Diencephalon (tissue), 1 donor: Measurements from ENCODE around the gene SEC23IP. TPM values are rescaled to one million over a fixed set of nuclear protein-coding genes. Genes with fewer than 3 reads are reported as not detected.

Experiments
- small RNA-seq: library from RNA; depleted of rRNA; stranded (forward); fragments of <200 nt; gene quantifications from one replicate; pipeline ENCODE3, GENCODE V24; 2014
- total RNA-seq: library from RNA; depleted of rRNA; stranded (reverse); fragments of >200 nt; gene quantifications from one replicate; pipeline ENCODE4 v1.2.3, GENCODE V29; 2014

The SEC23IP gene
- 18.5 TPM for total RNA-seq

DNA sequence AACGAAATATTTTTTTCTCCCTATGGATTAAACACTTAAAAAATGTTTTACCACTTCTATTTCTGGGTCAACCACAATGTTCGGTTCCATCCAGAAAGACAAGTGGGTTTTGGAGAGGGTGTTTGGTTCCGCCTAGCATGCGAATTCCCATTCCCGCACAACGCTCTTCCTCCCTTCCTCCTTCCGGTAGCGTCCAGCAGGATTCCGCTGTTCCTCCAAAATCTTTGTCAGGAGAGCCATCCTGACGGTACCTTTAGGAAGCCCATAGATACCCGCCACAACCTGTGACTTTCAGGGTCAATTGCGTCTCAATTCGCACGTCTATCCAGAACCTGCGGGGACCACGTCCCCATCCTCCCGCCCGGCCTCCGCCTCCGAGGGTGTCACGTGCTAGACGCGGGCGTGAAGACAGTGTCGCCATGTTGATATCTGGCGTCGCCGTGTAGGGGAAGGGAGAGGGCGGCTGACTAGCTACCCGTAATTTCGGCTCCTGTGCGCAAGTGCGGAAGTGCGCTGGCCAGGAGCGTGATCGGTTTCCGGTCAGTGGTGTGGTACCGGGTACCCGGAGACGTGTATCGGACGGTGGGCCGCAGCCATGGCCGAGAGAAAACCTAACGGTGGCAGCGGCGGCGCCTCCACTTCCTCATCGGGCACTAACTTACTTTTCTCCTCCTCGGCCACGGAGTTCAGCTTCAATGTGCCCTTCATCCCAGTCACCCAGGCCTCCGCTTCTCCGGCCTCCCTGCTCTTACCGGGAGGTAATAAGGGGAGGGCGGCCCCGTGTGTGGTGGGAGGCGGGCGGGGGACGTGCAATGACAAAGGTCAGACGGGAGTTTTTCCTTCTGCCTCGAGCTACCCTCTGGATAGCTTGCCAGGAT is at the start of gene SEC23IP:
SEC23IP (plus strand) TSS at position 543 of the 878 bp plus-strand sequence; CDS start at position 596, 53 bp downstream.

DNA sequence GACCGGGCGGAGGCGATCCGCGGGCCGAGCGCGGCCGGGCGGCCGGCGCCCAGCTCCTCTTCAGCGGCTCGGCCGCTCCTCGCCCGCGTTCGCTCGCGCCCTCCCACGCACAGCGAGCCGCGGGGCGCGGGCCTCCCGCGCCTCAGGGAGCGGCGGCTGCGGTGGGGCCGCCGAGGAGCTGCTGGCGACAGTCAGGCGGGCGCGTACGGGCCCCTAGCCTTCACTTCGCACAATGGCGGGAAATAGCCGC is 20.0 kb upstream of the SEC23IP start, which contains the start of gene MCMBP:
MCMBP (minus strand) TSS at position 234 of the 250 bp plus-strand sequence. CDS start 259 bp downstream, outside the sequence.

Small RNAs within 50 kb of the gene (small RNA-seq; reads per million reads assigned to genes)
- gene MIR4682 = not detected

Other genes starting within 250 kb of the SEC23IP start
- gene BAG3, start 241.3 kb upstream of the SEC23IP start, total RNA-seq = 2.1 TPM
- gene INPP5F, start 166.7 kb upstream of the SEC23IP start, total RNA-seq = 329 TPM
- 45.4 TPM for gene MCMBP, start 19.9 kb upstream of the SEC23IP start, total RNA-seq